HG02678 (cell line): ENCODE data around the gene CRYBG2.
A peak's percentile ranks its signal among the peaks of the same experiment; 100 is the strongest.
"Not testable (repeated sequence)": the region's sequence is repeated elsewhere in the genome, so short reads cannot be mapped to it uniquely, and the experiment has no call there.

Experiments
- ATAC-seq: cut with Tn5 transposase; IDR thresholded peaks from one replicate; pipeline ENCODE4 v1.9.1; 2021; ENCODE audit warnings: mild to moderate bottlenecking, moderate library complexity; ENCODE audit not compliant: unreplicated experiment

The CRYBG2 gene

DNA sequence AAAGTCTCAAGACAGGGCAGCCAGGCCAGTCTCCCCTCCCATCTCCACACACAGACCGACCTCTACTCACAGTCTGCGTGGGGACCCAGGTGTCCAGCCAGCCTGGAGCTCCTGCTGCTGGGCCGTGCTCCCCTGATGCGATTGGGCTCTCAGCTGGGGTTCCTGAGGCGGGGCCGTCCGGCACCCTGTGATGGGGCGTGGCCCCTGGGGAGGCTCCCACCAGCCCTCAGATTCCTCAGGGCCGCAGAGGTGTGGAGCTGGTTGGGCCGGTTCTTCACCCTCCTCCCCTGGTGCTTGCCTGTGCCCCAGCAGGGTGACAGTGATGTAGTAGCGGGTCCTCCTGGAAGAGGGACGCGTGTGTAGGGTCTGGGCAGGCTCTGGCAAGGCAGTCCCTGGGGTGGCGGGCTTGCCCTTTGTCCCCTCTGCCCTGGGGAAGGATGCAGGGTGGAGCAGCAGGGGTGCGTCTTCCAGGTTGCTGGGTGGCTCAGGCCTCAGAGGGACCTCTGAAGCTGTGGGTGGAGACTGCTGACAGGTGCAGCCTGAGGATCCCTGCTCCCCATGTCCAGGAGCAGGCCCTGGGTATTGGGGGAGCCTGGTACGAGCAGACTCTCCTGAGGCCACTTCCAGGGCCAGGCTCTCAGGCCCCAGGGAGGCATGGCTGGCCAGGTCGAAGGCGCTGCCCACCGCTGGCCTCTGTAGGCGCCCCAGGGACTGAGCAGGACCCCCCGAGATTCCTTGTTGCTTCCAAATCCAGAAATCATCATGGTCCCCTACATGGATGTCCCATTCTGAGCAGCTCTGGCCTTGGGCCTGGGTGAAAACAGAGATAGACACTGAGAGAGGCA is at the start of gene CRYBG2:
TSS of gene CRYBG2 (minus strand) at position 155 of the 845 bp plus-strand sequence. CDS start 7,473 bp downstream, outside the sequence.
- ATAC-seq: no peak

DNA sequence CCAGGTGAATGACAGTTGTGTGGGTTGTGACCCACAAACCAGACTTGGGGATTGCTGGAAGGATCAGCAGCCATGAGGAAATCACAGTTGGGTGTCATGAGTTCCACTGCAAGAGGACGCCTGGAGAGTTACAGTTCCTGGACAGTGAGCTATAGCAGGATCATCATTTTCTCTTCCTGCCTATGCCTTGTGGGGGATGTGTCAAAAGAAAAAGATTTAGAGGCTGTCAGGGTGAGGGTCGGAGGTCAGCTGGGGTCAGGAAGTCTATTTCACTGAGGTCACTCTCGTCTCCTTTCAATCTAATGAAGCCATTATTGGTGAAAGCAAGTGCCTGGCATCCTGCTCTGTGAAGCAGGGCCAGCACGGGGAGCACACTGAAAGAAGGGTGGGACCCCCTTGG is 49.7 kb upstream of the CRYBG2 start:
- no peak for ATAC-seq

DNA sequence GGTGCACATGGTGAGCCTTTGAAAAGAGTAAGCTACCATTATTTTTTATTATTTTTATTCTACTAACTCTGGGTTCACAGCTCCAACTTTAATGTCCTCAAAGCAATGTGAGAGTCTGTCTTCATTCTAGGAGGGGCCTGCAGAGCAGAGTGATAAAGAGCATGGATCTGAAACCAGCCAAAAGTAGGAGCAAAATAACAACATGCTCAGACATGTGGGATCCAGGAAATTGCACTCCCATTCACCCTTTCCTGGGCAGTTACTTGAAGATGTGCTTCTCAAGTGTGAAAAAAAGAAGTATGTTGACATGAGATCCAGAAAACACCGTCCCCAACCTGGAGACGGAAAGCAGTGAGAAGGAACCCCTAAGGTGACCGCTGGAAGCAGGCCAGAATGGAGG is 48.0 kb upstream of the CRYBG2 start:
- no peak for ATAC-seq

GRCh38 chr1:26399034-26399433 is 45.1 kb upstream of the CRYBG2 start:
- ATAC-seq: no peak

- ATAC-seq: no peak
These were observed 41.8 kb upstream of the CRYBG2 start for GRCh38 chr1:26395754-26396153.

GRCh38 chr1:26391450-26391849 is 37.5 kb upstream of the CRYBG2 start:
- ATAC-seq: no peak

DNA sequence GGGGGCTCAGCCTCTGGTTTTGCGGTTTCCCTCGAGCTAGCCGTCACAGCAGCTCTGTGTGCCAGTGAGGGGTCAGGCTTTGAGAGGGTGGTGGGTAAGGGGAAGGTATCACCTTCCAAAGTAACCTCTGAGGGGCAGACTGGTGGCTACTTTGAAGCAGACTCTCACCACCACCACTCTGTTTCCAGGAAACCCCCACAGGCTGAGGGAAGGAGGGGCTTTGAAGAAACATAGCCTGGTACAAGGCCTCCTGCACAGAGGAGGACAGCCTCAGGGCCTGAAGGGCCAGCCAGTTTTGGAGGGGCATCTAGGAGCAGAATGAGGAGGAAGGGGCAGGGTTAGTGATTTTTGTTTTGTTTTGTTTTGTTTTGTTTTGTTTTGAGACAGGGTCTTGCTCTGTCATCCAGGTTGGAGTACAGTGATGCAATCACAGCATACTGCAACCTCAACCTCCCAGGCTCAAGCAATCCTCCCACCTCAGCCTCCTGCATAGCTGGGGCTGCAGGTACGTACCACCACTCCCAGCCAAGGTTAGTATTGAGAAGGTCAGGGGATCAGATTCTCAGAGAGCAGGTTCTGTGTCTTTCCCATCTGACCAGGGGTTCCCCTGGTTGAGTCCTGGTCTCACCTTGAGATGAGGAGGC is 35.8 kb upstream of the CRYBG2 start:
- no peak for ATAC-seq

DNA sequence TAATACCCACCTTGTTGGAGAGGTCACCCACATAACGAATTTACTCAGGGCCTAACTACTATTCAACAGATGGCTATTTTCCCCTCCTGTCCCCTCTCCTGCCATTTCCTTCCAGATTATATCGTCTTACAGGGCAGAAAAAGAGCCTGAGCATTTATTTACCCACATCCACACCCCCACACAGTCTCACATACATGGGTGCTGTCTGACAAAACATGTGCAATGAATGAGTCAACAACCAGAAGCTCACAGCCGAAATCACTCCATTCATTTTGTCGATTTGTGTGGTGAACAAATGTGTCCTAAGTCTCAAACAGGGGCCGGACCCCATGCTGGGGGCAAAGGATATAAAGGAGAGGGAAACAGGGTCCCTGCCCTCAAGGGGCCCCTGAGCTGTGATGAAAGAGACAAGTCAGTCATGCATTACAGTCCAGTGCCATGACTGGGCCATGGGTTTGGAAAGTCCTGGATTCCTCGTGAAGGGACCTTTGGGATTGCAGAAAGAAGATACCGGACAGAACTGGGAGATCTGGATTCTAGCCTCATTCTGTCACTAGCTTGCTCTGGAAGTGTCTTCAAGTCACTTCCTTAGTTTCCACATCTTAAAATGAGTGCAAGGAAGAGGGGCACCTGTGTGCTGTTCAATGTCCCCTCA is 35.0 kb upstream of the CRYBG2 start:
- ATAC-seq: no peak

DNA sequence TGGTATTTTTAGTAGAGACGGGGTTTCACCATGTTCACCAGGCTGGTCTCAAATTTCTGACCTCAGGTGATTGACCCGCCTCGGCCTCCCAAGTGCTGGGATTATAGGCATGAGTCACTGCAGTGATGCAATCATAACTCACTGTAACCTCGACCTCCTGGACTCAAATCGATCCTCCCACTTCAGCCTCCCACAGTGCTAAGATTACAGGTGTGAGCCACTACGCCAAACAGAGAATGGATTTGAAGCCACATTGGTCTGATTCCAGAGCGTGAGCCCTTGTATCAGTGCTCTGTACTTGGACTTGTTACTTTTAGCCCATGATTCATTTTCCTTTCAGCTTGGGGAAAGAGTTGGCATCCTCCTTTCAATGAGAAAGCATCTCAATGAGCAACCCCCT is 33.5 kb upstream of the CRYBG2 start:
- ATAC-seq: no peak

- not testable (repeated sequence) for ATAC-seq
These were observed 31.1 kb upstream of the CRYBG2 start for GRCh38 chr1:26385063-26385462.

GRCh38 chr1:26384076-26384475 is 30.1 kb upstream of the CRYBG2 start:
- no peak for ATAC-seq

GRCh38 chr1:26378879-26379251 is 24.9 kb upstream of the CRYBG2 start:
- ATAC-seq: no peak

GRCh38 chr1:26378088-26378878 is 24.4 kb upstream of the CRYBG2 start:
- peak; percentile 81 for ATAC-seq

GRCh38 chr1:26376050-26376449 is 22.1 kb upstream of the CRYBG2 start:
- ATAC-seq: no peak

DNA sequence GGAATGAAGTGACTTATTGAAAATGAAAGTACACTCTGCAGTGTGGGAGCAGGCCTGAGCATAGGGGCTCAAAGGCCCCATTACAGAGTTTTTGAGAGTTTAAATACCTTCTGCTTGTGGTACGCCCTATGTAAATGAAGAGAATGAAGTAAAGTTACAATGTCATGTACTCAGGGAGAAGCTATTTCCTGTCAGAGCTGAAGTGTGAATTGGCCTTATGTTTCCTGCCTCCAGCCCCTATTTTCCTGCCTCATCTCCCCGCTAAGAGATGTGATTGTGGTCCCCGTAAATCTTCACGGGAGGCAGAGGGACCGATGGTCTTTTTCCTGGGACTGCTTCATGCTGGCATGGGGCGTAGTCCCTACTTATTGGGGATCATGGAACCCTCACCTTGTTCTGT is 21.2 kb upstream of the CRYBG2 start:
- ATAC-seq: no peak

GRCh38 chr1:26374361-26374760 is 20.4 kb upstream of the CRYBG2 start:
- not testable (repeated sequence) for ATAC-seq

DNA sequence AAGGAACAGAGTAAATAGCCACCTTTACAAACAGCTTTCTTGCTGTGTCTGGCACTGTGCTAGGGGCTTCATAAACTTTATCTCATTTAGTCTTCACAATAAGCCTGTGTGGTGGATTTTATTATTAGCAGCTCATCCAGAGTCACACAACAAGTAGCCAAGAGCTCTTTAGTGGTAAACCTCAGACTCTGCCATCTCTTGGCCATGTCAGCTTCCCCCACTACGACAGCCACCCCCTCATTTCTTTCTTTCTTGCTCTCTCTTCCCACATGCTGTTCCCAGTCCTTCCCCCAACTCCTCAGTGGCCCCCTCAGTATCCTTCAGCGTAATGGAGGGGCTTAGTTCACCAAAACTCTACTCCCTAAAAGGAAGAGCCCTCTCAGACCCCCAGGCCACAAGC is 19.9 kb upstream of the CRYBG2 start:
- ATAC-seq: no peak

DNA sequence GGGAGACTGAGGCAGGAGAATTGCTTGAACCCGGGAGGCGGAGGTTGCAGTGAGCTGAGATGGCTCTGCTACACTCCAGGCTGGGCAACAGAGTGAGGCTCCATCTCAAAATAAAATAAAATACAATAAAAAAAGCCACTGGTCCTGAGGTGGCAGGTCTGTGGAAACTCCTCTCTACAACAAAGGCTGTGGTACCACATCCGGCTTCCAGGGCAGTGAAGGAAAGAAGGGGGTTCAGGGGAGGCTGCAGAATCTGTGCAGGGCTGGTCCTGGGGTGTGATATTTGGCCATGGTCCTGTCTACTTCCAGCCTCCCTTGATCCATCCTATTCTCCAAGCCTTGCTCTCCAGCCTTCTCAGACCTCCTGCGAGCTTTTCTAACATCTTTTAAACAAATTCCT is 19.4 kb upstream of the CRYBG2 start:
- no peak for ATAC-seq

DNA sequence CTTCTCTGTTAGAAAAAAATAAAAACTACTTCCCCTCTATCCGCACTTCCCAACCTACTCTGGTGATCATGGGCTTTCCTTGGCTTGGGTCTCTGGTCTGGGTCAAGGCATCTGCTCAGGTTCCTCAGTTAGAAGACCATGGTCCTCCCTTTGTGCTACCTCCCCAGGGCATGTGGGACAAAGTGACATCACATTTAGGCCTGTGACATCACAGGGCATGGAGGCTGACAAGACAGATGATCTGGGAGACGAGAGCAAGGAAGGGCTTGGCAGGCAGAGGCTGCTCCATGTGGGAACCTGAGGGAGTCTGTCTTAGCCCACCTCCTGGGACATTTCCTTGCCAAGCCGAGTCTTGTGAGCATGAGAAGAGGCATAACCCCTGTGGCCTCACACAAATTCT is 18.7 kb upstream of the CRYBG2 start, which contains the start of gene ZNF683:
TSS of gene ZNF683 (minus strand) at position 140 of the 400 bp plus-strand sequence. CDS start 4,179 bp downstream, outside the sequence.
- ATAC-seq: not testable (repeated sequence)

GRCh38 chr1:26372039-26372438 is 18.1 kb upstream of the CRYBG2 start:
- ATAC-seq: no peak
